Peyer's patch (tissue), 4 donors: ENCODE data around the gene PRIMA1. TPM values are rescaled to one million over a fixed set of nuclear protein-coding genes. Genes with fewer than 3 reads are reported as not detected.

Experiments
- DNase-seq, 3 donors: peaks; one replicate each; pipeline ENCODE4 v3.0.0-alpha.2; 2017 to 2019
- H3K27ac ChIP-seq, 4 donors: fragments of 200-600 bp; sonication (generic); one replicate each; pipeline ENCODE4 v1.5.1; 2016 to 2019
- H3K27me3 ChIP-seq, 2 donors: fragments of 200-600 bp; sonication (generic); one replicate each; pipeline ENCODE4 v1.5.1; 2019
- H3K36me3 ChIP-seq, 3 donors: fragments of 200-600 bp; sonication (generic); one replicate each; pipeline ENCODE4 v1.5.1; 2016 to 2019
- H3K4me1 ChIP-seq, 4 donors: fragments of 200-600 bp; sonication (generic); one replicate each; pipeline ENCODE4 v1.5.1; 2016 to 2019
- H3K4me3 ChIP-seq, 4 donors: fragments of 200-600 bp; sonication (generic); 1 replicate in 3 of 4; 2 replicates in 1 of 4; pipeline ENCODE4 v1.5.1; 2016 to 2019; ENCODE audit warnings: mild to moderate bottlenecking in 1 of 4
- H3K9me3 ChIP-seq, 4 donors: fragments of 200-600 bp; sonication (generic); one replicate each; pipeline ENCODE4 v1.5.1; 2016 to 2019; ENCODE audit warnings: mild to moderate bottlenecking in 1 of 4
- CTCF ChIP-seq, 6 experiments: fragments of 450-650 bp in 4 of 6; fragments of 200-600 bp in 2 of 6; sonication (generic) in 1 of 6; IDR thresholded peaks; one replicate each; pipeline ENCODE4 v1.5.1; 2017 to 2019; ENCODE audit warnings: antibody characterized with exemption in 6 of 6, mild to moderate bottlenecking in 3 of 6, moderate library complexity in 1 of 6
- POLR2A ChIP-seq, 2 donors: fragments of 450-650 bp; IDR thresholded peaks; one replicate each; pipeline ENCODE4 v1.5.1; 2017; ENCODE audit warnings: antibody characterized with exemption in 2 of 2, mild to moderate bottlenecking in 2 of 2, moderate library complexity in 2 of 2
- total RNA-seq, 4 donors: library from RNA; depleted of rRNA; stranded (reverse); fragments of >200 nt; gene quantifications; one replicate each; pipeline ENCODE4 v1.1.0, GENCODE V29; 2016

PRIMA1 gene
- total RNA-seq, 4 donors from 2014 or later, result 1.2 to 5.1 (median 3.0) TPM

- TF ChIP-seq POLR2A (IDR thresholded peaks at IDR 0.05) (no peak), CTCF (IDR thresholded peaks at IDR 0.05) (no peak)
- H3K36me3 ChIP-seq, result no peaks in the 10 kb centered on the region
- no peak overlapping the region for H3K27ac ChIP-seq
- H3K4me3 ChIP-seq, result no peak overlapping the region
- no peak for DNase-seq
- no peaks in the 10 kb centered on the region for H3K9me3 ChIP-seq
- no peaks in the 10 kb centered on the region for H3K27me3 ChIP-seq
- no peaks in the 10 kb centered on the region for H3K4me1 ChIP-seq
Measured at GRCh38 chr14:93744176-93744575, 44.1 kb downstream of the PRIMA1 start.

GRCh38 chr14:93743270-93744060 lies 44.8 kb downstream of the PRIMA1 start:
- no peak overlapping the region for H3K4me3 ChIP-seq
- H3K4me1 ChIP-seq, result no peaks in the 10 kb centered on the region
- H3K27me3 ChIP-seq, result no peaks in the 10 kb centered on the region
- peak in 1 of 3 donors; percentile 35 for DNase-seq
- H3K9me3 ChIP-seq, result no peaks in the 10 kb centered on the region
- H3K27ac ChIP-seq, result peak overlapping the region in 1 of 4 donors; percentile 49
- no peaks in the 10 kb centered on the region for H3K36me3 ChIP-seq
- no peak for TF ChIP-seq CTCF (IDR thresholded peaks at IDR 0.05)
- TF ChIP-seq POLR2A (IDR thresholded peaks at IDR 0.05), result no peak

GRCh38 chr14:93742761-93743160 lies 45.5 kb downstream of the PRIMA1 start:
- TF ChIP-seq CTCF (IDR thresholded peaks at IDR 0.05) (no peak), POLR2A (IDR thresholded peaks at IDR 0.05) (no peak)
- DNase-seq, result no peak
- H3K27me3 ChIP-seq, result no peaks in the 10 kb centered on the region
- peak overlapping the region in 1 of 4 donors; percentile 49 for H3K27ac ChIP-seq
- H3K4me1 ChIP-seq, result no peaks in the 10 kb centered on the region
- no peaks in the 10 kb centered on the region for H3K9me3 ChIP-seq
- no peaks in the 10 kb centered on the region for H3K36me3 ChIP-seq
- no peak overlapping the region for H3K4me3 ChIP-seq

- Histone ChIP-seq H3K36me3 (no peaks in the 10 kb centered on the region), H3K4me3 (no peak overlapping the region), H3K27ac (no peak overlapping the region), H3K4me1 (no peaks in the 10 kb centered on the region), H3K27me3 (no peaks in the 10 kb centered on the region), H3K9me3 (no peaks in the 10 kb centered on the region)
- DNase-seq, result no peak
- TF ChIP-seq CTCF (IDR thresholded peaks at IDR 0.05), result no peak
- TF ChIP-seq POLR2A (IDR thresholded peaks at IDR 0.05), result no peak
Measured at GRCh38 chr14:93741556-93742230, 46.6 kb downstream of the PRIMA1 start.

- Histone ChIP-seq H3K4me1 (no peaks in the 10 kb centered on the region), H3K4me3 (no peak overlapping the region), H3K27me3 (no peaks in the 10 kb centered on the region), H3K36me3 (no peaks in the 10 kb centered on the region), H3K9me3 (no peaks in the 10 kb centered on the region), H3K27ac (no peak overlapping the region)
- TF ChIP-seq POLR2A (IDR thresholded peaks at IDR 0.05) (no peak), CTCF (IDR thresholded peaks at IDR 0.05) (no peak)
- no peak for DNase-seq
Measured at GRCh38 chr14:93737634-93738033, 50.7 kb downstream of the PRIMA1 start.
